22Rv1 (cell line): ENCODE measurements around the gene RIT2.
"Not testable (repeated sequence)": the region's sequence is repeated elsewhere in the genome, so short reads cannot be mapped to it uniquely, and the experiment has no call there.

Source experiments
- H3K27ac ChIP-seq: fragments of 450-650 bp; 2 replicates; pipeline ENCODE4 v1.5.1; 2017
- CTCF ChIP-seq: fragments of 450-650 bp; IDR thresholded peaks from 2 replicates; pipeline ENCODE4 v1.5.1; 2017; ENCODE audit warnings: mild to moderate bottlenecking
- ZFX ChIP-seq: fragments of 450-650 bp; IDR thresholded peaks from 2 replicates; pipeline ENCODE4 v1.6.1; 2017; ENCODE audit warnings: antibody characterized with exemption, borderline replicate concordance

RIT2 gene

GRCh38 chr18:42743373-42744138 is 371.9 kb downstream of the RIT2 start:
- TF ChIP-seq ZFX (no peak), CTCF (no peak)
- H3K27ac ChIP-seq = no peak overlapping the region

GRCh38 chr18:42742969-42743368 is 372.5 kb downstream of the RIT2 start:
- H3K27ac ChIP-seq = no peak overlapping the region
- no peak for TF ChIP-seq ZFX
- TF ChIP-seq CTCF = no peak

GRCh38 chr18:42742474-42742873 is 373.0 kb downstream of the RIT2 start:
- TF ChIP-seq ZFX = no peak
- TF ChIP-seq CTCF = no peak
- H3K27ac ChIP-seq = no peak overlapping the region

- not testable (repeated sequence) for H3K27ac ChIP-seq
These were observed 373.6 kb downstream of the RIT2 start for GRCh38 chr18:42741805-42742347.

GRCh38 chr18:42741299-42741698 is 374.2 kb downstream of the RIT2 start:
- H3K27ac ChIP-seq = not testable (repeated sequence)

GRCh38 chr18:42736074-42736473 is 379.4 kb downstream of the RIT2 start:
- no peak for TF ChIP-seq CTCF
- TF ChIP-seq ZFX = no peak
- H3K27ac ChIP-seq = no peak overlapping the region

- H3K27ac ChIP-seq = no peak overlapping the region
- TF ChIP-seq ZFX = no peak
- no peak for TF ChIP-seq CTCF
These were observed 381.0 kb downstream of the RIT2 start for GRCh38 chr18:42734520-42734919.

GRCh38 chr18:42730272-42730671 is 385.2 kb downstream of the RIT2 start:
- no peak overlapping the region for H3K27ac ChIP-seq
- TF ChIP-seq CTCF = peak; percentile 17; the same call in 1 of the 2 replicates
- TF ChIP-seq ZFX = no peak
